NT2/D1 (cell line): ENCODE measurements around the gene SRBD1.

Experiments
- SUZ12 ChIP-seq: IDR thresholded peaks from 2 replicates; pipeline ENCODE4 v1.6.1; 2011; ENCODE audit not compliant: insufficient read length, insufficient read depth; ENCODE audit errors: extremely low read depth
- YY1 ChIP-seq: IDR thresholded peaks from 2 replicates; pipeline ENCODE4 v1.6.1; 2011; ENCODE audit not compliant: insufficient read length, insufficient read depth
- ZNF274 ChIP-seq: IDR thresholded peaks from 2 replicates; pipeline ENCODE4 v1.6.1; 2011; ENCODE audit warnings: mild to moderate bottlenecking, low read depth, low read length

- TF ChIP-seq SUZ12 (no peak), ZNF274 (no peak), YY1 (no peak)
Measured at GRCh38 chr2:45629971-45630370, 18.9 kb upstream of the SRBD1 start.
